GM21619 (cell line): ENCODE data around the gene KIAA1217.

ENCODE experiments used
- ATAC-seq: cut with Tn5 transposase; IDR thresholded peaks from one replicate; pipeline ENCODE4 v1.9.1; 2021; ENCODE audit not compliant: unreplicated experiment

Gene KIAA1217

GRCh38 chr10:24488631-24489030 lies 279.7 kb downstream of the KIAA1217 start:
- no peak for ATAC-seq

GRCh38 chr10:24493165-24493564 lies 284.2 kb downstream of the KIAA1217 start:
- ATAC-seq, result no peak

GRCh38 chr10:24494236-24494635 lies 285.3 kb downstream of the KIAA1217 start:
- ATAC-seq, result no peak

- no peak for ATAC-seq
Measured at GRCh38 chr10:24494777-24495176, 285.8 kb downstream of the KIAA1217 start.

GRCh38 chr10:24495666-24496460 lies 286.9 kb downstream of the KIAA1217 start:
- ATAC-seq, result no peak

- ATAC-seq, result no peak
Measured at GRCh38 chr10:24496906-24497305, 288.0 kb downstream of the KIAA1217 start.

GRCh38 chr10:24501056-24501711 lies 292.2 kb downstream of the KIAA1217 start:
- no peak for ATAC-seq

GRCh38 chr10:24502006-24502405 lies 293.1 kb downstream of the KIAA1217 start:
- no peak for ATAC-seq

GRCh38 chr10:24502801-24503460 lies 294.0 kb downstream of the KIAA1217 start:
- ATAC-seq, result no peak

GRCh38 chr10:24503461-24504320 lies 294.8 kb downstream of the KIAA1217 start:
- ATAC-seq, result no peak

- ATAC-seq, result no peak
Measured at GRCh38 chr10:24505759-24506158, 296.8 kb downstream of the KIAA1217 start.

GRCh38 chr10:24513155-24513554 lies 304.2 kb downstream of the KIAA1217 start:
- no peak for ATAC-seq

- no peak for ATAC-seq
Measured at GRCh38 chr10:24515481-24515880, 306.5 kb downstream of the KIAA1217 start.

GRCh38 chr10:24518411-24518810 lies 309.5 kb downstream of the KIAA1217 start:
- no peak for ATAC-seq

- ATAC-seq, result no peak
Measured at GRCh38 chr10:24518981-24519597, 310.2 kb downstream of the KIAA1217 start.

- ATAC-seq, result no peak
Measured at GRCh38 chr10:24519950-24520349, 311.0 kb downstream of the KIAA1217 start.

- no peak for ATAC-seq
Measured at GRCh38 chr10:24524314-24524713, 315.4 kb downstream of the KIAA1217 start.

GRCh38 chr10:24526085-24526649 lies 317.2 kb downstream of the KIAA1217 start:
- no peak for ATAC-seq

GRCh38 chr10:24528946-24529345 lies 320.0 kb downstream of the KIAA1217 start:
- ATAC-seq, result no peak

- ATAC-seq, result no peak
Measured at GRCh38 chr10:24531439-24531838, 322.5 kb downstream of the KIAA1217 start.
